Lower leg skin (tissue), 4 donors: Measurements from ENCODE around the gene CTLA4. TPM values are rescaled to one million over a fixed set of nuclear protein-coding genes. Genes with fewer than 3 reads are reported as not detected.

Experiments
- DNase-seq, 2 donors: peaks; one replicate each; pipeline ENCODE4 v3.0.0-alpha.2; 2019; ENCODE audit warnings: low spot score in 2 of 2
- H3K4me3 ChIP-seq: fragments of 200-600 bp; sonication (generic); 2 replicates; pipeline ENCODE4 v1.5.1; 2017; ENCODE audit warnings: mild to moderate bottlenecking, low read depth; ENCODE audit not compliant: poor library complexity, severe bottlenecking
- CTCF ChIP-seq, 3 donors: fragments of 450-650 bp; IDR thresholded peaks; one replicate each; pipeline ENCODE4 v1.5.1; 2016; ENCODE audit warnings: antibody characterized with exemption in 3 of 3, mild to moderate bottlenecking in 3 of 3, moderate library complexity in 2 of 3
- POLR2A ChIP-seq, 2 donors: fragments of 450-650 bp; IDR thresholded peaks; one replicate each; pipeline ENCODE4 v1.6.1; 2016 to 2017; ENCODE audit warnings: antibody characterized with exemption in 2 of 2, mild to moderate bottlenecking in 1 of 2, moderate library complexity in 1 of 2
- WGBS, 2 donors: methylation state at CpG; one replicate each; pipeline ENCODE4 v1.1.5; 2018; 5-methylcytosine and 5-hydroxymethylcytosine counted together
- intact Hi-C: fragments of 100-400 bp; cut with DNase I; formaldehyde crosslinking; loops from one replicate; pipeline ENCODE4 v1.15.0; 2023; ENCODE audit warnings: low total_unique reads
- total RNA-seq, 4 donors: library from RNA; depleted of rRNA; stranded (reverse); fragments of >200 nt; gene quantifications; one replicate each; pipeline ENCODE4 v1.1.0, GENCODE V29; 2016

Gene CTLA4
- total RNA-seq, 4 donors from 2014 or later = 0.45 TPM; not detected in 3

DNA sequence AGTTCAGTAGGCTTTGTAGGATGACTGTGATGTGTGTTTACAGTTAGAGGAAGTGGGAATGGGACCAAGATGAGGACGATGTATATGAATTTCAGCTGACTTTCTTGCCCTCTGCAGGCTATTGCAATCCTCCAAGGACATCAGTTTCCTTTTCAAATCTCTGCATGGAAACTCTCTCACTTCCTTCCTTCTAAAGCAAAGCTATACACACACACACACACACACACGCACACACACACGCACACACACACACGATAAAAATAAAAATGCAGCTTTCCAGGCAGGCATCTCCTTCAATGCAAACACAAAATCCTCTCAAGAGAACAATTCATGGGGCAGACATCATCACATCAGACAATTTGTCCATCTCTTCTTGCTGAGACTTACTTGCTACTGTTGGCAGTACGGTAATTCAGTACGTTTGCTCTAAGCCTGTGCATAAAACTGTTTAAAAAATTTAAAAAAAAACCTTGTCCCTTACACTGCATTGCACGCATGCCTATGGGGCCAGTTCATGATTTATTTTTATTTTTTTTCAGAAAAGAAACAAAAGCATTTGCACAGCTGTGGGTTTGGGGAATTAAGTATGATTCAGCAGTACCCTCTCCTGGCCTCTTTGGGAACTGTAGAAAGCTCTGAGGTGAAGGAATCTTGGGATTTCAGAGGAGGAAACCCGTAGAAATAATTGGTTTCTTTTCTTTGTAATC, 41.8 kb downstream of the CTLA4 start:
- intact Hi-C loops = no loop called here
- H3K4me3 ChIP-seq = no peak overlapping the region
- peak in 1 of 3 donors; percentile 42 for TF ChIP-seq CTCF (IDR thresholded peaks at IDR 0.05)
- TF ChIP-seq POLR2A (IDR thresholded peaks at IDR 0.05) = no peak
- no peak for DNase-seq
- WGBS, 2 donors = 13 to 17% methylated on average over 8 of the region's 8 CpGs

- WGBS, 2 donors = 34 to 39% methylated on average over 5 of the region's 5 CpGs
- no peak overlapping the region for H3K4me3 ChIP-seq
- TF ChIP-seq POLR2A (IDR thresholded peaks at IDR 0.05) (no peak), CTCF (IDR thresholded peaks at IDR 0.05) (no peak)
- no peak for DNase-seq
- intact Hi-C loops = no loop called here
Observed at GRCh38 chr2:203909974-203910373, 42.4 kb downstream of the CTLA4 start.

DNA sequence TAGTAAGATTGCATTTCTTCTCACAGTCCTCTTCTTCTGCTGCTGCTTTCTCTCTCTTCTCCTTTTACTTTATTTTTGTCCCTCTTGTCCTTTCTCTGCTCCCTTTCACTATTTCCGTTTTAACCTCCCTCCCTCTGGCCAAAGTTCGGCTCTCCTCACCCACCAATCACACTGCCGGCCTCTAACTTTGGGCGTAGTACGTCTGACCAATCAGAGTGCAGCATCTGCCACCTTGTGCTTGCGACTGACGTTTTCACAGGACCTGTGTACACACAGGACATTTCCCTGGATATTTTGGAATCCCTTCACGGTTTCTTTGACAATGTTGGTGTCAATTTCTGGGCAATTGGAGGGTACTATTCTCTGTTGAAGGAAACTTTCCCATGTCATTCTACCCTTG, 46.4 kb downstream of the CTLA4 start:
- no peak for DNase-seq
- WGBS, 2 donors = 83 to 89% methylated on average over 8 of the region's 8 CpGs
- intact Hi-C loops = no loop called here
- no peak for TF ChIP-seq POLR2A (IDR thresholded peaks at IDR 0.05)
- TF ChIP-seq CTCF (IDR thresholded peaks at IDR 0.05) = no peak
- H3K4me3 ChIP-seq = no peak overlapping the region

DNA sequence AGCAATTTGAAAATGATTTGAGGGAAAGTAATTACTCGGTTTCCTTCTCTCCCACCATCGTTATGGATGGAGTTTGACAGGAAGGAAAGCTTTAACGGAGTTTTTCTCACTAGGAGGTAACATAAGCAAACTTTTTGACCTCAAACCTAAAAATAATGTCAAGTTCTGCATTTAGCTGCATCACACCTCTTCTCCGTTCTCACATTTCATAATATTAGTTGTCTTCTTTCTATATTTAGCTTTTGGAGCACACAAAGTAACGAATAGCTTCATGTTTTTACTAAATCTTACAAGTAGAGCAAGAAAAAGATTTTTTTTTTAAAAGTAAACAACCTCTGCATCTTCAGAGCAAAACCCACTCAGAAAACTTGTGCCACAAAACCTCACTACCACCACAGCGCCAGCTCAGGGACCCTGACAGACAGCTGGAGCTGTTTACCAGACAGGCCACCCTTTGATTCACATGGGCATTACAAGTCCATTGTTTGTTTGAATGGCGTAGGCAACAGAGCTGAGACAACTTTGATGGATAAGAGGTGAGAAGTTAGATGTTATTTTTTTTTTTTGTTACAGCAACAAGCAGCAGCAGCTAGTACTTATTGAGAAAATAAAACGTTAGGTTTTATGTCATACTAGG, 47.1 kb downstream of the CTLA4 start:
- H3K4me3 ChIP-seq = no peak overlapping the region
- TF ChIP-seq POLR2A (IDR thresholded peaks at IDR 0.05) = no peak
- TF ChIP-seq CTCF (IDR thresholded peaks at IDR 0.05) = no peak
- intact Hi-C loops = no loop called here
- WGBS, 2 donors = 57 to 65% methylated on average over 8 of the region's 8 CpGs
- DNase-seq = no peak

DNA sequence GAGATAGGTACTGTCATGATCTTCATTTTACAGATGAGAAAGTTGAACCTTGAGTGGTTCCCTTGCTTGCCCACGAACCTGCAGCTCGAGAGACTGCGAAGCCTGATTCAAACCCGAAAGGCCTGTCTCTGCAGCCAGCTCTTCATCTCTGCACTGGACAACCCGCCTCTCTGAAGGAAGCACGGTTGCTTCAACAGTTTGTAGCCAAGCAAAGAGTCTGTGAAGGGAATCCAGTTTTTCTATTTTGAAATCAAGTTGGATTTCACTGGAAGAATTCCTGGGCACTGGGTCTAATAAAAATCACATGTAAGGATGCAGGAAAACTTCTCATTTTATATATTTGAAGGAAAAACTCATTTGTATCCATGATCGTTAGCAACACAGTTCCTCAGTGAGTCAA, 47.7 kb downstream of the CTLA4 start:
- no peak for DNase-seq
- H3K4me3 ChIP-seq = no peak overlapping the region
- WGBS, 2 donors = 64 to 67% methylated on average over 7 of the region's 7 CpGs
- intact Hi-C loops = no loop called here
- TF ChIP-seq CTCF (IDR thresholded peaks at IDR 0.05) = no peak
- no peak for TF ChIP-seq POLR2A (IDR thresholded peaks at IDR 0.05)
